CD4-positive, alpha-beta T cell treated with Interleukin-17A for 1 hour (primary cell): ENCODE data around the gene FYB1.
"Not testable (repeated sequence)": the region's sequence is repeated elsewhere in the genome, so short reads cannot be mapped to it uniquely, and the experiment has no call there.

Experiments
- DNase-seq: peaks from one replicate; pipeline ENCODE4 v3.0.0-alpha.2; 2020

The FYB1 gene

GRCh38 chr5:39219437-39219836, at the start of gene FYB1:
TSS of gene FYB1 (minus strand) at chr5:39219563. CDS start at chr5:39202960, 16,603 bp downstream.
- no peak for DNase-seq

GRCh38 chr5:39267186-39267585, 47.8 kb upstream of the FYB1 start:
- no peak for DNase-seq

- DNase-seq, result no peak
Observed at GRCh38 chr5:39266442-39266841, 47.1 kb upstream of the FYB1 start.

GRCh38 chr5:39264528-39264927, 45.2 kb upstream of the FYB1 start:
- DNase-seq, result peak; percentile 31

- no peak for DNase-seq
Observed at GRCh38 chr5:39262981-39263380, 43.6 kb upstream of the FYB1 start.

- no peak for DNase-seq
Observed at GRCh38 chr5:39260095-39260494, 40.7 kb upstream of the FYB1 start.

GRCh38 chr5:39257554-39257953, 38.2 kb upstream of the FYB1 start:
- DNase-seq, result no peak

GRCh38 chr5:39256477-39257235, 37.3 kb upstream of the FYB1 start:
- DNase-seq, result peak; percentile 64

- no peak for DNase-seq
Observed at GRCh38 chr5:39255406-39255805, 36.0 kb upstream of the FYB1 start.

- no peak for DNase-seq
Observed at GRCh38 chr5:39254671-39255070, 35.3 kb upstream of the FYB1 start.

GRCh38 chr5:39253196-39253595, 33.8 kb upstream of the FYB1 start:
- no peak for DNase-seq

GRCh38 chr5:39249564-39250274, 30.4 kb upstream of the FYB1 start:
- DNase-seq, result no peak

- no peak for DNase-seq
Observed at GRCh38 chr5:39249069-39249468, 29.7 kb upstream of the FYB1 start.

GRCh38 chr5:39240750-39241149, 21.4 kb upstream of the FYB1 start:
- no peak for DNase-seq

- no peak for DNase-seq
Observed at GRCh38 chr5:39238366-39239105, 19.2 kb upstream of the FYB1 start.

GRCh38 chr5:39236718-39237117, 17.4 kb upstream of the FYB1 start:
- DNase-seq, result no peak

GRCh38 chr5:39235648-39236047, 16.3 kb upstream of the FYB1 start:
- DNase-seq, result no peak

- not testable (repeated sequence) for DNase-seq
Observed at GRCh38 chr5:39234494-39234893, 15.1 kb upstream of the FYB1 start.

GRCh38 chr5:39233783-39234182, 14.4 kb upstream of the FYB1 start:
- no peak for DNase-seq

GRCh38 chr5:39231705-39232525, 12.6 kb upstream of the FYB1 start:
- no peak for DNase-seq

GRCh38 chr5:39228596-39228995, 9.2 kb upstream of the FYB1 start:
- DNase-seq, result no peak

- no peak for DNase-seq
Observed at GRCh38 chr5:39226558-39226957, 7.2 kb upstream of the FYB1 start.

- DNase-seq, result no peak
Observed at GRCh38 chr5:39226100-39226451, 6.7 kb upstream of the FYB1 start.
